Omental fat pad (tissue), 4 donors: ENCODE data around the gene NOL4L. TPM values are rescaled to one million over a fixed set of nuclear protein-coding genes. Genes with fewer than 3 reads are reported as not detected.

Experiments
- ATAC-seq: fragments of 150-250 bp; one replicate; pipeline ENCODE4 v1.9.1; 2016; ENCODE audit warnings: mild to moderate bottlenecking, moderate library complexity; ENCODE audit not compliant: low FRiP score
- DNase-seq: peaks from one replicate; pipeline ENCODE4 v3.0.0-alpha.2; 2019; ENCODE audit warnings: low spot score
- CTCF ChIP-seq, 3 donors: fragments of 450-650 bp; IDR thresholded peaks; one replicate each; pipeline ENCODE4 v1.5.1; 2016 to 2017; ENCODE audit warnings: antibody characterized with exemption in 3 of 3, mild to moderate bottlenecking in 3 of 3, moderate library complexity in 2 of 3
- total RNA-seq, 4 donors: library from RNA; depleted of rRNA; stranded (reverse); fragments of >200 nt; gene quantifications; one replicate each; pipeline ENCODE4 v1.1.0, GENCODE V29; 2016

Gene NOL4L
- total RNA-seq, 4 donors from 2014 or later = 6.8 to 15.3 (median 13.6) TPM

GRCh38 chr20:32544893-32545840, 40.0 kb downstream of the NOL4L start:
- TF ChIP-seq CTCF (IDR thresholded peaks at IDR 0.05) = no peak
- ATAC-seq (no peak), DNase-seq (no peak)

- ATAC-seq (no peak), DNase-seq (no peak)
- TF ChIP-seq CTCF (IDR thresholded peaks at IDR 0.05) = no peak
These were observed 40.8 kb downstream of the NOL4L start for GRCh38 chr20:32544260-32544722.

- no peak for TF ChIP-seq CTCF (IDR thresholded peaks at IDR 0.05)
- ATAC-seq = no peak
- DNase-seq = no peak
These were observed 41.4 kb downstream of the NOL4L start for GRCh38 chr20:32543570-32544259.

- no peak for TF ChIP-seq CTCF (IDR thresholded peaks at IDR 0.05)
- DNase-seq (no peak), ATAC-seq (no peak)
These were observed 42.9 kb downstream of the NOL4L start for GRCh38 chr20:32542259-32542615.

- DNase-seq (no peak), ATAC-seq (no peak)
- TF ChIP-seq CTCF (IDR thresholded peaks at IDR 0.05) = no peak
These were observed 43.5 kb downstream of the NOL4L start for GRCh38 chr20:32541323-32542258.

- no peak for TF ChIP-seq CTCF (IDR thresholded peaks at IDR 0.05)
- ATAC-seq = no peak
- DNase-seq = no peak
These were observed 45.1 kb downstream of the NOL4L start for GRCh38 chr20:32539817-32540675.
